Ecto neural progenitor cell (in vitro differentiated cells): Measurements from ENCODE around the gene USP43.
"Not testable (repeated sequence)": the region's sequence is repeated elsewhere in the genome, so short reads cannot be mapped to it uniquely, and the experiment has no call there.

ENCODE experiments used
- DNase-seq: peaks from one replicate; pipeline ENCODE4 v3.0.0-alpha.2; 2018; ENCODE audit warnings: low spot score

USP43 gene

GRCh38 chr17:9658593-9659211 lies 13.4 kb downstream of the USP43 start:
- DNase-seq: no peak

DNA sequence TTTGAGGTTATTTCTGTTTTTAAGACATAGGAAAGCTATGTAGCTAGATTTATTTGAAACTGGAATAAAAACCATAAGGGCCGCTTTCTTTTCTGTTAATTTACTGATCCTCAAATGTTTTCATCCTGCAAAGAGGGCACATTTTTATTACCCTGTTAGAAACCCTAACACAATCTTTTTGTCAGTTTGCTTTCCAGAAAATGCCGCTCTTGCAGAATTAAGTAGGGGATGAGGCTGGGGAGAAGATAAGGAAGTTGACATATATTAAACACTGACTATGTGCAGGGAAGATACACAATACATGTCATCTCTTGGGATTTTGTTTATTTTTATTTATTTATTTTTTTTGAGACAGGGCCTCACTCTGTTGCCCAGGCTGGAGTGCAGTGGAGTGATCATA lies 15.7 kb downstream of the USP43 start:
- DNase-seq: no peak

DNA sequence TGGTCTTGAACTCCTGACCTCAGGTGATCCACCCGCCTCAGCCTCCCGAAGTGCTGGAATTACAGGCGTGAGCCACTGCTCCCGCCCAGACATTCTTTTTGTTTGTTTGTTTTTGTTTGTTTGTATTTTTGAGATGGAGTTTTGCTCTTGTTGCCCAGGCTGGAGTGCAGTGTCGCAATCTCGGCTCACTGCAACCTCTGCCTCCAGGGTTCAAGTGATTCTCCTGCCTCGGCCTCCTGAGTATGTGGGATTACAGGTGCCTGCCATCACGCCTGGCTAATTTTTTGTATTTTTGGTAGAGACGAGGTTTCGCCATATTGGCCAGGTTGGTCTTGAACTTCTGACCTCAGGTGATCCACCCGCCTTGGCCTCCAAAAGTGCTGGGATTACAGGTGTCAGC lies 18.2 kb downstream of the USP43 start:
- not testable (repeated sequence) for DNase-seq

DNA sequence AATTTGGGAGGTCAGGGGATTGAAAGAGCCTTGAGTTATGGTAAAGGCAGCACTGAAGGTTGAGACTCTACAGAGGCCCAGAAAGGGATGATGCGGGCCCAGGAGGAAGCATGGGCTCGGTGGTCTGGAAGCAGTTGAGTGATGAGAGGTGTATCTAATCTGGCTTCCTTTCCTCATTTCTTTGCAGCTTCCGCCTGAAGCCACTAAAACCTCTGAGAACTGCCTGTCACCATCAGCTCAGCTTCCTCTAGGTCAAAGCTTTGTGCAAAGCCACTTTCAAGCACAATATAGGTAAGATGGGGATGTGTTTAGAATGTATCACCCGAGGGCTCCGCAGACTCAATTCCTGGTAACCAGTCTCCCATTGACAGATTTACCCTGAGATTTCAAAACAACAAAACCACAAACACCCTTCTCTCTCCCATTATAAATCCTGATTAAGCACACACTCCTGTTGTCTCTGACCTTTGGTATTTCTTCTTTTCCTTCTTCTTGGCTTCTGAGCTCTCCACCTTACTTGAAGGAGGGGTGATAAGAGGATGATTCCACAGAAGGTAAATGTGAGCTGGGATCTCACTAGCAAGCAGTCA lies 21.2 kb downstream of the USP43 start:
- no peak for DNase-seq

GRCh38 chr17:9668517-9668916 lies 23.2 kb downstream of the USP43 start:
- DNase-seq: no peak

DNA sequence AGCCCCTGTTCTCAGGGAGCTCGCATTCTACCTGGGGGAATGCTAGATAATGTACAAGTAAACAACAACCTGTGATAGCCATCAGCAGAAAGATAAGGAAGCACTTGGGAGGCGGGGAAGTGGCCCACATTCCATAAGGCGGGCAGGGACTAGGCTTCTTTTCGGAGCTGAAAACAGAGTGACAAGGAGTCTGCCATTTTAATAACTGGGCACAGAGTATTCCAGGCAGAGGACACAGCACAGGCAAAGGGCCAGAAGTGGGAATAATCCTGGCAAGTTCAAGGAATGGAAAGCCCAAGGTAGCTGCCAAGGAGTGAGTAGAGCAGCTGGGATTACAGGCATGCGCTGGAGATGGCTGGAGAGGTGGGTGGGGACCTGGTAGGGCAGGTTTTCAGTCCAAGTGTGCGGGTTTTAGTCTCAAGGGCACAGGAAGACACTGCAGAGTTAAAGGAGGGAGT lies 24.3 kb downstream of the USP43 start:
- no peak for DNase-seq

- no peak for DNase-seq
These were observed 25.3 kb downstream of the USP43 start for GRCh38 chr17:9670596-9670995.

- no peak for DNase-seq
These were observed 26.2 kb downstream of the USP43 start for GRCh38 chr17:9671559-9671958.

DNA sequence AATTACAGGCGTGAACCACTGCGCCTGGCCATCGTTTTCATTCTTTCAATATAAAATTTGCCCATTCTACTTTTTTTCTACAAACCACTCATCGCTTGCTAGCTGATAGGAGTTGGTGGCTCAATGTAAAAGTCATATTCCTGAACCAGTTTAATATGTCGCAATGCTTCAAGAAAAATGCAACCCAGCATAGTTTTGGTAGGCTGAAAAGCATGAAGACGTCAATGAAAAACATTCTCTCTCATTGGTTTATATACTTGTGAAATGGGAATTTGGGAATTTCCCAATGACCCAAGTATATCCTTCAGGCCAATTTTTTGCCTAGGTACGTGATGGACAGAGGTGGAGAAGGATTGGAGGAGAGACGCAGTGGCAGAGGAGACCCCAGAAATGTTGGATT lies 26.9 kb downstream of the USP43 start:
- no peak for DNase-seq

DNA sequence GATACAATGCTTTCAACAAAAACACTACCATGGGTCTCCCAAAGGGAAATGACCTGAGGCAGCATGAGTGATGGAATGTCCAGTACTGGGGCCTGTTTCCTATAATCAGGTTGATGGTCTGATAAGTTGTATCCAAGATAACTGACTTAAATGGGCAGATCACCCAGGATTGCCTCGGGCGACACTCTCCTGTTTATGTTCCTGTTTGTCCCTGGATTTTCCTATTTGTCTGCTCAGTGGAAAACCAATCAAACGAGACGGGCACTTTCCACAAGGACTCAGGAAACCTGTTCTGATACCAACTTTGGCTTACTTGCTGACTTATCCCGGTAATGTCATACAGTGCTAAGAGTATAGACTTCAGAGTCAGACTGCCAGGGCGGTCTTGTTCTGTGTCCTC lies 27.4 kb downstream of the USP43 start:
- DNase-seq: no peak

DNA sequence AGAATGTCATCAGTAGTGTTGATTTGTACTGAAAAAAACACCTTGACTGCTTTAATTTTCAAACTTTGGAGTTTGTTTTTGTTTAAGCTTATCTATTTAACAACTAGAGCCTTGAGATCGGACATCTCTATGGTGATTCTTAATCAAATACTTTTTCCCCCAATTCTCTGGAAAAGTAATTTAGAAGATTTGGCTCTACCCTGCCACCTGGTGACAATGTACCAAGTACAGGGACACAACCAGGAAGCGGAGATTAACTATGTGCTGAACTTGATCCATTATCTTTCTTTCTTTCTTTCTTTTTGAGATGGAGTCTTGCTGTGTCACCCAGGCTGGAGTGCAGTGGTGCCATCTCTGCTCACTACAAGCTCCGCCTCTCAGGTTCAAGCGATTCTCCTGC lies 30.8 kb downstream of the USP43 start:
- no peak for DNase-seq

GRCh38 chr17:9676820-9677310 lies 31.5 kb downstream of the USP43 start:
- no peak for DNase-seq

GRCh38 chr17:9677411-9677810 lies 32.1 kb downstream of the USP43 start:
- DNase-seq: no peak

DNA sequence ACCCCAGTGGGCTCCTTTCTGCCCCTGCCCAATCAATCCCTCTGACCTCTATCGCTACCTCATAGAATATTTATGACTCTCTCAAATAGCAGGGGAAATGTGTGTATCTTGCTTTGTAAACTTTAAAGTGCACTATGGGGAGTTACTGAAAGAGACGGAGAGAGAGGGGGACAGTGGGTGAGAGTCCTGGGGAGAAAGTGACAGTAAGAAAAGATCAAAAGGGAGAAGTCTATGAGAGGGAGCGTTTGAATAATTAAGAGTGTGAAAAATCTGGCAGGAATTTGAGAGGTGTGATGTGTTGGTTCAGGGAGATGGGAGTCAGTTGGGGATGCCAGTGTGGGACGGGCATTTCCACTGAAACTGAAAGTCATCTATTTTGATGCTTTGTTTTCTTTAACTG lies 32.6 kb downstream of the USP43 start:
- DNase-seq: no peak

DNA sequence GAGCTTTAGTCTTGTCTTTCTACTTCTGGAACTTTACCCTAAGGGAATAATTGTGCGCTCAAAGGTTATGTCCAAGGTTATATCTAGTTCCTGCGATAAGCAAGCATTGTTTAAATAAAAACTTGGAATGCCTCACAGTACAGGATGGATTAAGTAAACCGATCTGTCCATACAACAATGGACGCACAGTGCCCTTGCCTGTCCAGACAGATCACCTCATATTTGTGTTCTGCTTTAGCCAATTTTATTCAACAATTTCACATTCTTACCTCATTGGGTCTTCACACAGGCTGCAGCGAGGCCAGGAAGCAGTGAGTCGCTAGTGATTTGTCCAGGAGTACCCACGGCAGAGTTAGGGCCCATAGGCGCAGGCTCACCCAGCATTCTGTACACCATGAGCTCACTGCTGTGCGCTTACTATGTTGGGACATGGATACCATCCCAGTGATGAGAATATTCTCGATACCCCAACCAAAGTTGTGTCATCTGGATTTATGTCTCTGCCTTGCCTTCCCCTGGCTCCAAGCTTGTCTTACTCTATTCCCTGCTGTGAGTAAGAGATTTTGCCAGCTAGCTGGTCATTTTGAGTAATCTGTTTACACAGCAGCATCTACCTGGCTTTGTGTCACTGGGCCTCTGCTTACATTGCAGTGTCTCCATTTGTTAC lies 39.8 kb downstream of the USP43 start:
- DNase-seq: no peak

DNA sequence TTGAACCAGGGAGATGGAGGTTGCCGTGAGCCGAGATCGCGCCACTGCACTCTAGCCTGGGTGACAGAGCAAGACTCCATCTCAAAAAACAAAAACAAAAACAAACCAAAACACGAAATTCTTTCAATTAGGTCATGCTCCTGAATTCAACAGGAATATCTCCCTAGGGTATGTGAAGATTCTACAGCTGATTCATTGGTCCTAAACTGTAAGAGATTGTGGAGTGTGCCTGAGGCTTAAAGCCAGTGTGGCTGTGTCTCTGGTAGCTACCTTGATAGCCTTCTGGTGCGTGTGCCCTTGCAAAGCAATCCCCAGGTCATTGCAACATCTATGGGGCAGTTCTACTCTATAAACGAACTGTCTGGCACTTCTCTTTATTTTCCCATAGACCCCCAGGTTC lies 48.4 kb downstream of the USP43 start:
- DNase-seq: no peak

GRCh38 chr17:9696279-9697044 lies 51.1 kb downstream of the USP43 start:
- no peak for DNase-seq

GRCh38 chr17:9700136-9700535 lies 54.8 kb downstream of the USP43 start:
- DNase-seq: no peak

- no peak for DNase-seq
These were observed 55.6 kb downstream of the USP43 start for GRCh38 chr17:9700754-9701476.

DNA sequence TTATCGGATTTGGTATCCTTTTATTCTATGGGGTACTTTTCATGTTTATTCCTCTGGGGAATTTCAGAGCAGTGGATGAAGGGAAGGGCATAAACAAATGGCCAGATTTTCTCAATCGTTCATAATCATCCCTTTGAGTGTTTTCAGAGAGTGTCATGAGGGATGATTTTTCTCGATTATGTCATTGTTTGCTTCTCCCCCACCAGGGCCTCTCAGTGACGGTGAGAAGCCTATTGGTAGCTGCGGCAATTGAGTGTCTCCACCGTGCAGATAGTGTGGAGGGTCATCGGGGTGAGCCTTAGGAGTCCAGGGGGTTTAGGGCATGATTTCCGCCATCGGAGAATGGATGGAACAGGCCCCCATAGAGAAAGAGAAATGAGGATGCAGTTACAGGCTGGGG lies 57.2 kb downstream of the USP43 start:
- DNase-seq: no peak

DNA sequence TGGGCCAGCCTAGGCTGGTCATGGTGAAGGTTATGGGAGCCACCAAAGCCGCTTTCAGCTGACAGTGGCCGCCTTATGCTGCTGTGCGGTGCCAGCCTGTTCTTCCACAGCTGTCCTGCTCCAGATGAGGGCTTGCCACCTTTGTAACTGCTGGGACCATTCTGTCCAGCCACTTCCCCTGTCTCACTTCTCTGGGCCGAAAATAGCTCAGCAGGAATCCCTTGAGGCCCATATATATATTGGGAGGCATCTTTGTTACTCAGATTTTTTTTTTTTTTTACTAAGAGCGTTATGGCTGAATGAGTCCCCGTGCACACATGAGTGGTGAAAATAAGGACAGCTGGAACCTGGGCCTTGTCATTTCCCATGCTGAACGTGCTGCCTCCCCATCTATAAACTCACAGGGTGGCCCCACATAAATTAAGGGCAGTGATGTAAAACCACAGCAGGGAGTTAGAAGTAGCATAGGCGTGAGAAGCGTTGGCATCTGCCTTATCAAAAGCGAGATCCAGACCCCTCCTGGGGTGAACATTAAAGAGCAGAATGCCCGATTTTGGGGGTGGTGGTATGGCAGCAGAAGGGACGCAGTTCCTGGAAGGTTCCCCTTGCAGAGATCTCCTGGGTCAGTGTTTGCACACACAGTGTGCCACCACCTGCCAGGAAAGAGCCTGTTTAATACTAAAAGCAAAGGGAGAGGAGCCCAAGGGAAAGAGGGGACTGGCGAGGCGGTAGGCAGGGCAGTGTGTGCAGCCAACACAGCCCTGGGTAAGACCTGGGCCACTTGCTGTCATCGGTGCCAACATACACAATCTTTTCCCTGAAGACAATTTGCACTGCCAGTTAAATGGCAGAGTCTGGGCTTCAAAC lies 57.8 kb downstream of the USP43 start:
- DNase-seq: no peak
